Gastroesophageal sphincter (tissue), 4 donors: ENCODE data around the gene DLGAP5. TPM values are rescaled to one million over a fixed set of nuclear protein-coding genes. Genes with fewer than 3 reads are reported as not detected.

Experiments used
- ATAC-seq: fragments of 150-250 bp; one replicate; pipeline ENCODE4 v1.9.1; 2016; ENCODE audit warnings: mild to moderate bottlenecking, moderate library complexity
- H3K27ac ChIP-seq, 4 donors: fragments of 200-600 bp; sonication (generic) in 3 of 4; 1 replicate in 3 of 4; 2 replicates in 1 of 4; pipeline ENCODE4 v1.5.1; 2016 to 2019
- H3K27me3 ChIP-seq: fragments of 200-600 bp; sonication (generic); one replicate; pipeline ENCODE4 v1.5.1; 2019
- H3K36me3 ChIP-seq, 2 donors: fragments of 200-600 bp; sonication (generic); one replicate each; pipeline ENCODE4 v1.5.1; 2019; ENCODE audit warnings: control low read depth in 1 of 2
- H3K4me1 ChIP-seq, 3 donors: fragments of 200-600 bp; sonication (generic); 1 replicate in 2 of 3; 2 replicates in 1 of 3; pipeline ENCODE4 v1.5.1; 2016 to 2019; ENCODE audit warnings: control low read depth in 2 of 3
- H3K4me3 ChIP-seq, 2 donors: fragments of 200-600 bp; sonication (generic); one replicate each; pipeline ENCODE4 v1.5.1; 2019; ENCODE audit warnings: mild to moderate bottlenecking in 1 of 2, moderate library complexity in 1 of 2
- H3K9me3 ChIP-seq, 3 donors: fragments of 200-600 bp; sonication (generic); one replicate each; pipeline ENCODE4 v1.5.1; 2017 to 2019; ENCODE audit warnings: control low read depth in 2 of 3
- EP300 ChIP-seq: sonication (generic); formaldehyde crosslinking; IDR thresholded peaks from one replicate; pipeline ENCODE4 v1.6.1; 2017; ENCODE audit warnings: antibody characterized with exemption, mild to moderate bottlenecking
- POLR2A ChIP-seq, 2 donors: fragments of 450-650 bp; IDR thresholded peaks; one replicate each; pipeline ENCODE4 v1.6.1; 2017; ENCODE audit warnings: antibody characterized with exemption in 2 of 2, mild to moderate bottlenecking in 2 of 2, moderate library complexity in 1 of 2
- POLR2AphosphoS5 ChIP-seq: sonication (generic); formaldehyde crosslinking; IDR thresholded peaks from one replicate; pipeline ENCODE4 v1.6.1; 2017; ENCODE audit warnings: antibody characterized with exemption
- WGBS, 2 donors: methylation state at CpG; one replicate each; pipeline ENCODE4 v1.1.5; 2018; ENCODE audit warnings: low coverage in 1 of 2; 5-methylcytosine and 5-hydroxymethylcytosine counted together
- total RNA-seq, 4 donors: library from RNA; depleted of rRNA; stranded (reverse); fragments of >200 nt; gene quantifications; one replicate each; pipeline ENCODE4 v1.1.0, GENCODE V29; 2016
- TF ChIP-seq, protein P1 (sequence below), 4 experiments: fragments of 200-600 bp in 2 of 4; fragments of 450-650 bp in 2 of 4; sonication (generic) in 1 of 4; IDR thresholded peaks; one replicate each; pipeline ENCODE4 v1.5.1; 2017 to 2019; ENCODE audit warnings: antibody characterized with exemption in 4 of 4, mild to moderate bottlenecking in 2 of 4, moderate library complexity in 2 of 4

DLGAP5 gene
- total RNA-seq, 4 donors from 2014 or later: 0.23 to 1.2 TPM; not detected in 2

DNA sequence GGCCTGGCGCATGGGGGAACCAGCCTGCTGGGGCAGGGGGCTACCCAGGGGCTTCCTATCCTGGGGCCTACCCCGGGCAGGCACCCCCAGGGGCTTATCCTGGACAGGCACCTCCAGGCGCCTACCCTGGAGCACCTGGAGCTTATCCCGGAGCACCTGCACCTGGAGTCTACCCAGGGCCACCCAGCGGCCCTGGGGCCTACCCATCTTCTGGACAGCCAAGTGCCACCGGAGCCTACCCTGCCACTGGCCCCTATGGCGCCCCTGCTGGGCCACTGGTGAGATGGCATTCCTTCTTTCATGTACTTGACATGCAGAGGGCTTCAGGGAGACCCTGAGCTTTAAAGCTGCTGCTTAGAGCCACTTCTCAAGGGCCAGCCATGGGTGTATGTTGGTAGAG, 53.3 kb downstream of the DLGAP5 start:
- Histone ChIP-seq H3K4me3 (peak overlapping the region in 1 of 2 donors; percentile 19), H3K27ac (peak overlapping the region; percentile 75 to 98 (median 83)), H3K36me3 (peaks cover 26 to 52% of the 10 kb centered on the region in 2 donors), H3K4me1 (peaks cover 18 to 61% (median 34%) of the 10 kb centered on the region in 3 donors), H3K9me3 (no peaks in the 10 kb centered on the region), H3K27me3 (no peaks in the 10 kb centered on the region)
- TF ChIP-seq, protein P1, sequence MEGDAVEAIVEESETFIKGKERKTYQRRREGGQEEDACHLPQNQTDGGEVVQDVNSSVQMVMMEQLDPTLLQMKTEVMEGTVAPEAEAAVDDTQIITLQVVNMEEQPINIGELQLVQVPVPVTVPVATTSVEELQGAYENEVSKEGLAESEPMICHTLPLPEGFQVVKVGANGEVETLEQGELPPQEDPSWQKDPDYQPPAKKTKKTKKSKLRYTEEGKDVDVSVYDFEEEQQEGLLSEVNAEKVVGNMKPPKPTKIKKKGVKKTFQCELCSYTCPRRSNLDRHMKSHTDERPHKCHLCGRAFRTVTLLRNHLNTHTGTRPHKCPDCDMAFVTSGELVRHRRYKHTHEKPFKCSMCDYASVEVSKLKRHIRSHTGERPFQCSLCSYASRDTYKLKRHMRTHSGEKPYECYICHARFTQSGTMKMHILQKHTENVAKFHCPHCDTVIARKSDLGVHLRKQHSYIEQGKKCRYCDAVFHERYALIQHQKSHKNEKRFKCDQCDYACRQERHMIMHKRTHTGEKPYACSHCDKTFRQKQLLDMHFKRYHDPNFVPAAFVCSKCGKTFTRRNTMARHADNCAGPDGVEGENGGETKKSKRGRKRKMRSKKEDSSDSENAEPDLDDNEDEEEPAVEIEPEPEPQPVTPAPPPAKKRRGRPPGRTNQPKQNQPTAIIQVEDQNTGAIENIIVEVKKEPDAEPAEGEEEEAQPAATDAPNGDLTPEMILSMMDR (IDR thresholded peaks at IDR 0.05): peak in 1 of 4 experiments; percentile 10
- no peak for TF ChIP-seq EP300
- no peak for ATAC-seq
- no CpG with 5 or more reads among the region's 7 CpGs for WGBS, 2 donors

DNA sequence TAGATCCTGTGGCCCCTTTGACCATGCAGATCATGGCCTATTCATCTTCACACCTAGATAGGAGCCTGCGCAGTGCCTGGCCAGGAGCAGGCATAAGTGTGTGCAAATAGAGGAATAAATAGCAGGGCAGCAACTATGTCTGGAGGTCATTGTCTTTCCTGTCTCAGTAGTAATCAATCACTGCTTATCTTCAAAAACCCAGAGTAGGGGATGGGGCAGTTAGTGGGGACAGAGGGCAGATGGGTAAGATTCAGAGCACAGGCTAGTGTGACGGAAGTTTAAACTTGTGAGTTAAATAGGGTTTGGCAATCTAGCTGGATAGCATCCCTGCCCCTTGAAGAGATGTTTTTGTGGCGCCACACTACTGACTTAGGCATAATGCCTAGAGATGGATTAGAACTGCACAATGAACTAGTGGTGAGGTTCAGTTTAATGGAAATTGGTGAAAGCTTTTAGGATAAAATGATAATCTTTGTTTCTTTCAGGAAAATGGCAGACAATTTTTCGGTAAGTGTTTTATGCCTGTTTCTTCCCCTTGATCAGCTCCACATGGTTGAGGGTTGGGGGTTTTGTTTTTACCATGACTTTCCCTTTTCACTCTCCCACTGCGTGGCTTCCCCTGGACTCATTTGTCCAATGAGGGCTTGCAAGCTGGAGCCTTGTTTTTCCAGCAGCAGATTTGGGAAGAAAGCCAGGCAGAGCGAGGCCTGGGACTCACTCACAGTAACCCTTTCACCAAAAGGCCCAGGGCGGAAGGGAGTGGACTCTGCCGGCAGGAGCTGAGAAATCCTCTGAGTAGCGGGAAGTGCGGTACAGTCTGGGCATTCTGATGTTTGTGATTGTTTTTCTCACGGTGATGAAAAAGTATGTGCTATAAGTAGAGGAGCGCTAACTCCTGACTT, 54.2 kb downstream of the DLGAP5 start:
- 18 to 40% methylated on average over 7 to 11 of the region's 12 CpGs for WGBS, 2 donors

DNA sequence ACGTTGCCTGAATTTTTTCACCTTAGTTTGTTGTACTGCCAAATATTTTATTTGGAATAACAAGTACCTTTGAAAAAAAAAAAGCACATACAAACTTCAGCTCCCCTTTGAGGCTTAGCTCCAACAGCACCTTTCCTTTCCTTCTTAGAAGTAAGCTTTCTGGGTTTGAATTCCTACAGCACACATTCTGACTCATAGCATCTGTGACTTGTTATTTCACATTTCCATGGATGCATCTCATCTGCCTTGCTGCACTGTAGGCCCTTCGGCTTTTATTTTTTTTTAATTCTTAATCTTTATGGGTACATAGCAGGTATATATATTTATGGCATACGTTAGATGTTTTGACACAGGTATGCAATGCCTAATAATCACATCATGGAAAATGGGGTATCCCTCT, 55.1 kb downstream of the DLGAP5 start:
- H3K27ac ChIP-seq: peak overlapping the region; percentile 75 to 98 (median 83)
- peaks cover 18 to 80% (median 38%) of the 10 kb centered on the region in 3 donors for H3K4me1 ChIP-seq
- TF ChIP-seq EP300 (no peak), POLR2AphosphoS5 (no peak), POLR2A (IDR thresholded peaks at IDR 0.05) (no peak)
- TF ChIP-seq, protein P1 (IDR thresholded peaks at IDR 0.05): no peak
- no peak overlapping the region for H3K4me3 ChIP-seq
- H3K9me3 ChIP-seq: no peaks in the 10 kb centered on the region
- peaks cover 21 to 34% of the 10 kb centered on the region in 2 donors for H3K36me3 ChIP-seq
- no peaks in the 10 kb centered on the region for H3K27me3 ChIP-seq
- ATAC-seq: no peak
- 39 to 44% methylated on average over 3 of the region's 3 CpGs for WGBS, 2 donors

More for the DNA sequence above, 54.2 kb downstream of the DLGAP5 start:
- H3K36me3 ChIP-seq: peaks cover 26 to 43% of the 10 kb centered on the region in 2 donors
- peak overlapping the region; percentile 19 to 28 for H3K4me3 ChIP-seq
- peak overlapping the region; percentile 75 to 98 (median 83) for H3K27ac ChIP-seq
- ATAC-seq: peak; percentile 76
- H3K27me3 ChIP-seq: no peaks in the 10 kb centered on the region
- peaks cover 18 to 71% (median 38%) of the 10 kb centered on the region in 3 donors for H3K4me1 ChIP-seq
- TF ChIP-seq POLR2AphosphoS5: peak; percentile 75
- no peak for TF ChIP-seq EP300
- TF ChIP-seq, protein P1 (IDR thresholded peaks at IDR 0.05): peak in 1 of 4 experiments; percentile 11
- H3K9me3 ChIP-seq: no peaks in the 10 kb centered on the region

DNA sequence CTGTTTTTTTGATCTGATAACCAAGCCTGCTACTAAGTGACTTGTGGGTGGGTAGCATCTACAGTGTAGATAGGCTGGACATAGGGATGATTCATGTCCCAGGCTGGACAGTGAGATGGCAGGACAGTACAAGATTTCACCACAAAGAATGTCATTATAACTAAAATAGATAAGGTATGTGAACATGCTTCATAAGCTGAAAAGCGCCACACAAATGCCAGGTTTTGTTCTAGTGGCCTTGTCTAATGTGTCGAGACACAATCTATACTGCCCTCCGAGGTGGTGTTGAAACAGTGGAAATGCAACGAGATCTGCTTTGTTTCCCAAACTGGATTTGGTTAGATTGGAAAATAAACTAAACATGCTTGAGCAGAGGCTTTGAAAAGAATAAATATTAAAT, 58.0 kb downstream of the DLGAP5 start:
- WGBS, 2 donors: 13 to 59% methylated on average over 4 of the region's 4 CpGs
- H3K4me3 ChIP-seq: no peak overlapping the region
- peaks cover 18 to 89% (median 38%) of the 10 kb centered on the region in 3 donors for H3K4me1 ChIP-seq
- peaks cover 0 to 6% of the 10 kb centered on the region in 2 donors for H3K36me3 ChIP-seq
- no peak for ATAC-seq
- H3K9me3 ChIP-seq: no peaks in the 10 kb centered on the region
- H3K27ac ChIP-seq: peak overlapping the region in 3 of 4 donors; percentile 18 to 98 (median 29)
- no peak for TF ChIP-seq POLR2AphosphoS5
- TF ChIP-seq, protein P1 (IDR thresholded peaks at IDR 0.05): peak in 2 of 4 experiments; percentile 40 to 63
- no peak for TF ChIP-seq POLR2A (IDR thresholded peaks at IDR 0.05)
- H3K27me3 ChIP-seq: no peaks in the 10 kb centered on the region
